ENCODE results near the gene JUP. TPM values are rescaled to one million over a fixed set of nuclear protein-coding genes. Genes with fewer than 3 reads are reported as not detected.

Gene JUP
- total and polyA plus RNA-seq, 2 of the 13 experiments (the other 11 are each of a cell fraction or from before 2014, with no cell fraction given), result 12.1 to 20.6 TPM

- TF ChIP-seq, protein P1, sequence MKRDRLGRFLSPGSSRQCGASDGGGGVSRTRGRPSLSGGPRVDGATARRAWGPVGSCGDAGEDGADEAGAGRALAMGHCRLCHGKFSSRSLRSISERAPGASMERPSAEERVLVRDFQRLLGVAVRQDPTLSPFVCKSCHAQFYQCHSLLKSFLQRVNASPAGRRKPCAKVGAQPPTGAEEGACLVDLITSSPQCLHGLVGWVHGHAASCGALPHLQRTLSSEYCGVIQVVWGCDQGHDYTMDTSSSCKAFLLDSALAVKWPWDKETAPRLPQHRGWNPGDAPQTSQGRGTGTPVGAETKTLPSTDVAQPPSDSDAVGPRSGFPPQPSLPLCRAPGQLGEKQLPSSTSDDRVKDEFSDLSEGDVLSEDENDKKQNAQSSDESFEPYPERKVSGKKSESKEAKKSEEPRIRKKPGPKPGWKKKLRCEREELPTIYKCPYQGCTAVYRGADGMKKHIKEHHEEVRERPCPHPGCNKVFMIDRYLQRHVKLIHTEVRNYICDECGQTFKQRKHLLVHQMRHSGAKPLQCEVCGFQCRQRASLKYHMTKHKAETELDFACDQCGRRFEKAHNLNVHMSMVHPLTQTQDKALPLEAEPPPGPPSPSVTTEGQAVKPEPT (CRISPR knock-in tag; IDR thresholded peaks at IDR 0.05; ENCODE audit: low read depth), result 0 out of 2 replicates have a peak, but pooled peaks have one; percentile 19
- TF ChIP-seq TFDP2 (CRISPR knock-in tag; IDR thresholded peaks at IDR 0.05) (peak; percentile 39; the same call in 1 of the 2 replicates), FOXP4 (CRISPR knock-in tag; IDR thresholded peaks at IDR 0.05) (no peak; the same call in 1 of the 2 replicates), PCBP2 (optimal IDR thresholded peaks at IDR 0.05; ENCODE audit: low read depth, low read length, poor library complexity, severe bottlenecking) (no peak), SRY (CRISPR knock-in tag; IDR thresholded peaks at IDR 0.05) (peak; percentile 97), CEBPB (IDR thresholded peaks at IDR 0.05; ENCODE audit: borderline replicate concordance, low read depth, low read length) (0 out of 2 replicates have a peak, but pooled peaks have one; percentile 8), NFKB2 (CRISPR knock-in tag; IDR thresholded peaks at IDR 0.05; ENCODE audit: borderline replicate concordance) (peak; percentile 80; the same call in 1 of the 2 replicates), MTA3 (CRISPR knock-in tag; IDR thresholded peaks at IDR 0.05) (no peak), BRCA1 (CRISPR knock-in tag; IDR thresholded peaks at IDR 0.05) (peak; percentile 78), MED13 (CRISPR knock-in tag; IDR thresholded peaks at IDR 0.05) (peak; percentile 68; the same call in 1 of the 2 replicates), CSRNP2 (CRISPR knock-in tag; conservative IDR thresholded peaks at IDR 0.05; ENCODE audit: low read depth) (no peak), ZNF230 (CRISPR knock-in tag; IDR thresholded peaks at IDR 0.05) (no peak), BCLAF1 (IDR thresholded peaks at IDR 0.05) (no peak), ZNF367 (CRISPR knock-in tag; IDR thresholded peaks at IDR 0.05; ENCODE audit: borderline replicate concordance) (no peak), TBX2 (CRISPR knock-in tag; IDR thresholded peaks at IDR 0.05; ENCODE audit: borderline replicate concordance) (peak; percentile 44; the same call in 1 of the 2 replicates), REXO4 (CRISPR knock-in tag; IDR thresholded peaks at IDR 0.05; ENCODE audit: borderline replicate concordance) (no peak)
- TF ChIP-seq, protein P2, sequence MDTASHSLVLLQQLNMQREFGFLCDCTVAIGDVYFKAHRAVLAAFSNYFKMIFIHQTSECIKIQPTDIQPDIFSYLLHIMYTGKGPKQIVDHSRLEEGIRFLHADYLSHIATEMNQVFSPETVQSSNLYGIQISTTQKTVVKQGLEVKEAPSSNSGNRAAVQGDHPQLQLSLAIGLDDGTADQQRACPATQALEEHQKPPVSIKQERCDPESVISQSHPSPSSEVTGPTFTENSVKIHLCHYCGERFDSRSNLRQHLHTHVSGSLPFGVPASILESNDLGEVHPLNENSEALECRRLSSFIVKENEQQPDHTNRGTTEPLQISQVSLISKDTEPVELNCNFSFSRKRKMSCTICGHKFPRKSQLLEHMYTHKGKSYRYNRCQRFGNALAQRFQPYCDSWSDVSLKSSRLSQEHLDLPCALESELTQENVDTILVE (CRISPR knock-in tag; IDR thresholded peaks at IDR 0.05), result no peak
Measured at GRCh38 chr17:41786227-41787020, at the start of gene JUP (continued).
